Progenitor cell of endocrine pancreas (in vitro differentiated cells): ENCODE data around the gene OSBPL1A. TPM values are rescaled to one million over a fixed set of nuclear protein-coding genes. Genes with fewer than 3 reads are reported as not detected.

Source experiments
- DNase-seq: peaks from one replicate; pipeline ENCODE4 v3.0.0; 2021; ENCODE audit warnings: low spot score; ENCODE audit not compliant: unreplicated experiment
- H3K27ac Mint-ChIP-seq: 2 replicates; pipeline ENCODE4 v1.8.0; 2021; ENCODE audit warnings: mild to moderate bottlenecking, moderate library complexity, mixed read lengths
- H3K27me3 Mint-ChIP-seq: 2 replicates; pipeline ENCODE4 v1.8.0; 2021; ENCODE audit warnings: mixed read lengths
- H3K36me3 Mint-ChIP-seq: 2 replicates; pipeline ENCODE4 v1.8.0; 2022; ENCODE audit warnings: mixed read lengths; ENCODE audit not compliant: insufficient read depth
- H3K4me1 Mint-ChIP-seq: 2 replicates; pipeline ENCODE4 v1.8.0; 2021; ENCODE audit warnings: low read depth, mixed read lengths
- H3K4me3 Mint-ChIP-seq: 2 replicates; pipeline ENCODE4 v1.8.0; 2021; ENCODE audit warnings: low read depth, mild to moderate bottlenecking, moderate library complexity, mixed read lengths
- H3K9me3 Mint-ChIP-seq: 2 replicates; pipeline ENCODE4 v1.8.0; 2021; ENCODE audit warnings: low read depth, mixed read lengths
- total RNA-seq: library from RNA; stranded (reverse); gene quantifications from 2 replicates; pipeline ENCODE4 v1.2.1, GENCODE V29; 2021
- TF ChIP-seq, protein P1 (sequence below): fragments of 200-600 bp; sonication (generic); IDR thresholded peaks from one replicate; pipeline ENCODE4 v1.5.0; 2021; ENCODE audit warnings: antibody characterized with exemption, mild to moderate bottlenecking; ENCODE audit not compliant: unreplicated experiment

Gene OSBPL1A
- total RNA-seq, 1 donor from 2014 or later = 15.0 TPM

- H3K27ac Mint-ChIP-seq = peak overlapping the region; percentile 79
- peaks cover 10% of the 10 kb centered on the region for H3K4me1 Mint-ChIP-seq
- H3K9me3 Mint-ChIP-seq = no peaks in the 10 kb centered on the region
- TF ChIP-seq, protein P1, sequence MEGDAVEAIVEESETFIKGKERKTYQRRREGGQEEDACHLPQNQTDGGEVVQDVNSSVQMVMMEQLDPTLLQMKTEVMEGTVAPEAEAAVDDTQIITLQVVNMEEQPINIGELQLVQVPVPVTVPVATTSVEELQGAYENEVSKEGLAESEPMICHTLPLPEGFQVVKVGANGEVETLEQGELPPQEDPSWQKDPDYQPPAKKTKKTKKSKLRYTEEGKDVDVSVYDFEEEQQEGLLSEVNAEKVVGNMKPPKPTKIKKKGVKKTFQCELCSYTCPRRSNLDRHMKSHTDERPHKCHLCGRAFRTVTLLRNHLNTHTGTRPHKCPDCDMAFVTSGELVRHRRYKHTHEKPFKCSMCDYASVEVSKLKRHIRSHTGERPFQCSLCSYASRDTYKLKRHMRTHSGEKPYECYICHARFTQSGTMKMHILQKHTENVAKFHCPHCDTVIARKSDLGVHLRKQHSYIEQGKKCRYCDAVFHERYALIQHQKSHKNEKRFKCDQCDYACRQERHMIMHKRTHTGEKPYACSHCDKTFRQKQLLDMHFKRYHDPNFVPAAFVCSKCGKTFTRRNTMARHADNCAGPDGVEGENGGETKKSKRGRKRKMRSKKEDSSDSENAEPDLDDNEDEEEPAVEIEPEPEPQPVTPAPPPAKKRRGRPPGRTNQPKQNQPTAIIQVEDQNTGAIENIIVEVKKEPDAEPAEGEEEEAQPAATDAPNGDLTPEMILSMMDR = no peak
- no peak for DNase-seq
- peaks cover 5% of the 10 kb centered on the region for H3K27me3 Mint-ChIP-seq
- no peaks in the 10 kb centered on the region for H3K36me3 Mint-ChIP-seq
- H3K4me3 Mint-ChIP-seq = peak overlapping the region; percentile 86
Observed at GRCh38 chr18:24272229-24272525, 125.4 kb downstream of the OSBPL1A start.

- peak; percentile 74 for DNase-seq
- Mint-ChIP-seq H3K27me3 (peaks cover 5% of the 10 kb centered on the region), H3K4me1 (peaks cover 10% of the 10 kb centered on the region), H3K27ac (peak overlapping the region; percentile 83), H3K9me3 (no peaks in the 10 kb centered on the region), H3K36me3 (no peaks in the 10 kb centered on the region), H3K4me3 (peak overlapping the region; percentile 86)
- TF ChIP-seq, protein P1 = peak; percentile 43
Observed at GRCh38 chr18:24271381-24272228, 126.0 kb downstream of the OSBPL1A start.

- H3K9me3 Mint-ChIP-seq = no peaks in the 10 kb centered on the region
- H3K27me3 Mint-ChIP-seq = peaks cover 5% of the 10 kb centered on the region
- TF ChIP-seq, protein P1 = no peak
- H3K36me3 Mint-ChIP-seq = peaks cover 2% of the 10 kb centered on the region
- no peak for DNase-seq
- peaks cover 10% of the 10 kb centered on the region for H3K4me1 Mint-ChIP-seq
- H3K4me3 Mint-ChIP-seq = peak overlapping the region; percentile 79
- peak overlapping the region; percentile 83 for H3K27ac Mint-ChIP-seq
Observed at GRCh38 chr18:24270937-24271380, 126.7 kb downstream of the OSBPL1A start.

DNA sequence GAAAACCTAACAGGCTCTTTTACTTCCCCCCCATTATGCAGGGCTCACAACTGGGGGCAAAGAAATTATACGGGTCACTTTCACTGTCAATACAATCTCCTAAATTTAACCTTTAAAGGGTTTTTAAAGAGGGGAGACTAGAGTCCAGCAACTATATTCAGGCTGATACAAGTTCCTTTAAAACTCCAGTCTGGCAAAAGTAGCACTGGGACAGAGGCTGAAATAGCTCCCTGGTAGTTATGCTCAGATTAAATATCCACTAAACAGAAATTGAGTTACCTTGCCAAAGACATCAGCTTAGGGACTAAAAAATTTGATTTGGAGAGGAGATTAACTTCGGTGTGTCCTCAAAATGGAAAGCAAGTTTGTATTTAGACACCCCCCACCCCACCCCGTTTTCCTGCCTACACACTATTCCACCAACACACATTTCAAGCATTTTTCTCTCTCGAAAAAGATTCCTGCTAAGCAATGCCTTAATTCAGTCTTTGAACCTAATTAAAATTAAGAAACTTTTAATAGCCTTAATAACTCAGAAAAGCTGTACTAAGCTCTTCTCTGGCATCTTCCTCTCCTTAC lies 127.2 kb downstream of the OSBPL1A start:
- TF ChIP-seq, protein P1 = no peak
- DNase-seq = no peak
- Mint-ChIP-seq H3K36me3 (peaks cover 2% of the 10 kb centered on the region), H3K4me3 (peak overlapping the region; percentile 79), H3K27ac (no peak overlapping the region), H3K27me3 (peaks cover 5% of the 10 kb centered on the region), H3K9me3 (no peaks in the 10 kb centered on the region), H3K4me1 (peaks cover 10% of the 10 kb centered on the region)

- TF ChIP-seq, protein P1 = no peak
- H3K4me3 Mint-ChIP-seq = no peak overlapping the region
Observed at GRCh38 chr18:24268784-24269550, 128.7 kb downstream of the OSBPL1A start.

More at GRCh38 chr18:24268784-24269550, 128.7 kb downstream of the OSBPL1A start:
- no peak for DNase-seq
- Mint-ChIP-seq H3K27ac (no peak overlapping the region), H3K36me3 (peaks cover 2% of the 10 kb centered on the region), H3K9me3 (no peaks in the 10 kb centered on the region), H3K4me1 (peaks cover 10% of the 10 kb centered on the region), H3K27me3 (no peaks in the 10 kb centered on the region)
